Spleen (tissue), 11 donors: ENCODE results near the gene CD164. TPM values are rescaled to one million over a fixed set of nuclear protein-coding genes. Genes with fewer than 3 reads are reported as not detected.
A peak's percentile ranks its signal among the peaks of the same experiment; 100 is the strongest.

Source experiments
- DNase-seq: peaks from one replicate; pipeline ENCODE4 v3.0.0-alpha.2; 2020
- H3K27ac ChIP-seq, 8 donors: fragments of 200-600 bp; sonication (generic) in 7 of 8; 1 replicate in 4 of 8; 2 replicates in 4 of 8; pipeline versions ENCODE4 v1.5.0 to v1.8.0; 2016 to 2021; ENCODE audit warnings: inconsistent platforms in 4 of 8, mild to moderate bottlenecking in 4 of 8, moderate library complexity in 1 of 8
- H3K27me3 ChIP-seq, 7 donors: fragments of 200-600 bp; sonication (generic) in 6 of 7; replicated peaks in 1 of 7; 1 replicate in 4 of 7; 2 replicates in 3 of 7; pipeline versions ENCODE4 v1.5.0 to v1.8.0; 2016 to 2021; ENCODE audit warnings: inconsistent platforms in 3 of 7, mild to moderate bottlenecking in 1 of 7
- H3K36me3 ChIP-seq, 6 donors: fragments of 200-600 bp; sonication (generic) in 5 of 6; 1 replicate in 4 of 6; 2 replicates in 2 of 6; pipeline versions ENCODE4 v1.5.0 to v1.8.0; 2016 to 2021; ENCODE audit warnings: inconsistent platforms in 2 of 6
- H3K4me1 ChIP-seq, 6 donors: fragments of 200-600 bp; sonication (generic) in 5 of 6; 1 replicate in 3 of 6; 2 replicates in 3 of 6; pipeline versions ENCODE4 v1.5.0 to v1.8.0; 2016 to 2021; ENCODE audit warnings: inconsistent platforms in 3 of 6
- H3K4me3 ChIP-seq, 8 donors: fragments of 200-600 bp; sonication (generic) in 7 of 8; 1 replicate in 4 of 8; 2 replicates in 4 of 8; pipeline versions ENCODE4 v1.5.0 to v1.8.0; 2016 to 2021; ENCODE audit warnings: inconsistent platforms in 4 of 8, mild to moderate bottlenecking in 4 of 8, moderate library complexity in 2 of 8
- H3K9me3 ChIP-seq, 8 donors: fragments of 200-600 bp; sonication (generic) in 7 of 8; 1 replicate in 4 of 8; 2 replicates in 4 of 8; pipeline versions ENCODE4 v1.5.0 to v1.8.0; 2016 to 2021; ENCODE audit warnings: inconsistent platforms in 4 of 8
- CTCF ChIP-seq, 11 experiments: fragments of 200-600 bp in 7 of 11; fragments of 450-650 bp in 4 of 11; sonication (generic) in 4 of 11; IDR thresholded peaks in 8 of 11; conservative IDR thresholded peaks in 3 of 11; 1 replicate in 7 of 11; 2 replicates in 4 of 11; pipeline versions ENCODE4 v1.4.0 to v1.8.0; 2016 to 2021; ENCODE audit warnings: antibody characterized with exemption in 11 of 11, inconsistent platforms in 4 of 11, mild to moderate bottlenecking in 1 of 11
- POLR2A ChIP-seq, 3 donors: fragments of 450-650 bp; IDR thresholded peaks; one replicate each; pipeline ENCODE4 v1.5.1; 2017; ENCODE audit warnings: antibody characterized with exemption in 3 of 3, mild to moderate bottlenecking in 1 of 3
- POLR2AphosphoS5 ChIP-seq, 3 donors: sonication (generic); formaldehyde crosslinking; IDR thresholded peaks; one replicate each; pipeline ENCODE4 v1.5.1; 2017; ENCODE audit warnings: antibody characterized with exemption in 3 of 3
- WGBS, 5 donors: extraction: QIAGEN DNeasy Blood & Tissue Kit in 3 of 5; methylation state at CpG; one replicate each; pipeline versions ENCODE4 v1.1.5 to v1.1.7; 2013 to 2018; 5-methylcytosine and 5-hydroxymethylcytosine counted together
- intact Hi-C: fragments of 100-400 bp; cut with DNase I; formaldehyde crosslinking; loops from one replicate; pipeline ENCODE4 v1.15.0; 2023; ENCODE audit warnings: low total_unique reads
- polyA plus RNA-seq, 3 donors: library from polyadenylated mRNA; stranded (reverse); fragments of 200-250 nt; gene quantifications; one replicate each; pipeline ENCODE4 v1.2.1, GENCODE V29; 2013
- total RNA-seq, 7 donors: library from RNA; depleted of rRNA in 3 of 7; stranded (reverse); fragments of >200 nt in 3 of 7; fragmentation: NEBNext Ultra II Directional in 4 of 7; extraction: Animal tissue kit (Norgen Biotek cat#: 25700) in 4 of 7; gene quantifications; one replicate each; pipeline versions ENCODE4 v1.1.0 to v1.2.1, GENCODE V29; 2016 to 2021
- donor health status: healthy with polysubstance abuse.
- donor health status: DM: no; HTN: no; CAD: no; lungs with moderate emphysema.
- donor health status: DM: no; HTN: no; CAD: no.
- donor health status: Bipolar disorder and iron deficiency.
- donor health status: healthy.
- donor health status: DM: no; HTN: no; CAD: no.
- donor health status: DM: yes; HTN: yes; CAD: no.

Gene CD164
- total and polyA plus RNA-seq, 10 donors, result 79.4 to 249 (median 210) TPM

- WGBS, 5 donors, result 68 to 88% (median 77%) methylated on average over 2 of the region's 2 CpGs
- intact Hi-C loops, result no loop called here
- Histone ChIP-seq H3K4me1 (peaks cover 0 to 13% (median 5%) of the 10 kb centered on the region in 6 donors), H3K36me3 (no peaks in the 10 kb centered on the region), H3K27me3 (no peaks in the 10 kb centered on the region), H3K9me3 (no peaks in the 10 kb centered on the region), H3K4me3 (no peak overlapping the region), H3K27ac (no peak overlapping the region)
- TF ChIP-seq POLR2A (IDR thresholded peaks at IDR 0.05), result no peak
- no peak for TF ChIP-seq CTCF (IDR thresholded peaks at IDR 0.05 in 8 of 11, conservative IDR thresholded peaks at IDR 0.05 in 3 of 11)
- no peak for TF ChIP-seq POLR2AphosphoS5 (IDR thresholded peaks at IDR 0.05)
- no peak for DNase-seq
Observed at GRCh38 chr6:109393886-109394281, 11.6 kb upstream of the CD164 start.

- Histone ChIP-seq H3K27ac (no peak overlapping the region), H3K36me3 (no peaks in the 10 kb centered on the region), H3K4me3 (no peak overlapping the region), H3K27me3 (no peaks in the 10 kb centered on the region), H3K9me3 (no peaks in the 10 kb centered on the region), H3K4me1 (peaks cover 0 to 13% (median 5%) of the 10 kb centered on the region in 6 donors)
- intact Hi-C loops, result no loop called here
- DNase-seq, result no peak
- no peak for TF ChIP-seq POLR2AphosphoS5 (IDR thresholded peaks at IDR 0.05)
- no peak for TF ChIP-seq CTCF (IDR thresholded peaks at IDR 0.05 in 8 of 11, conservative IDR thresholded peaks at IDR 0.05 in 3 of 11)
- TF ChIP-seq POLR2A (IDR thresholded peaks at IDR 0.05), result no peak
- 39 to 63% (median 52%) methylated on average over 5 of the region's 5 CpGs for WGBS, 5 donors
Observed at GRCh38 chr6:109393157-109393885, 11.1 kb upstream of the CD164 start.

GRCh38 chr6:109389650-109390274 lies 7.5 kb upstream of the CD164 start:
- no peak for DNase-seq
- Histone ChIP-seq H3K9me3 (no peaks in the 10 kb centered on the region), H3K27ac (peak overlapping the region in 1 of 8 donors; percentile 21), H3K27me3 (no peaks in the 10 kb centered on the region), H3K36me3 (no peaks in the 10 kb centered on the region), H3K4me3 (no peak overlapping the region), H3K4me1 (peaks cover 0 to 30% (median 9%) of the 10 kb centered on the region in 6 donors)
- TF ChIP-seq POLR2A (IDR thresholded peaks at IDR 0.05) (no peak), POLR2AphosphoS5 (IDR thresholded peaks at IDR 0.05) (no peak), CTCF (IDR thresholded peaks at IDR 0.05 in 8 of 11, conservative IDR thresholded peaks at IDR 0.05 in 3 of 11) (no peak)
- intact Hi-C loops, result loop anchor here (10.0 kb wide), 1 partner anchor 55 kb away; the partner anchor contains the start of genes PPIL6 and SMPD2
- 83 to 89% (median 87%) methylated on average over 6 of the region's 6 CpGs for WGBS, 5 donors

GRCh38 chr6:109388265-109388664 lies 6.0 kb upstream of the CD164 start:
- no peak overlapping the region for H3K4me3 ChIP-seq
- H3K9me3 ChIP-seq, result no peaks in the 10 kb centered on the region
- H3K36me3 ChIP-seq, result no peaks in the 10 kb centered on the region
- TF ChIP-seq POLR2A (IDR thresholded peaks at IDR 0.05), result no peak
- no peak for TF ChIP-seq POLR2AphosphoS5 (IDR thresholded peaks at IDR 0.05)
- no peak for TF ChIP-seq CTCF (IDR thresholded peaks at IDR 0.05 in 8 of 11, conservative IDR thresholded peaks at IDR 0.05 in 3 of 11)
- DNase-seq, result no peak
- no peaks in the 10 kb centered on the region for H3K27me3 ChIP-seq
- intact Hi-C loops, result loop anchor here (10.0 kb wide), 1 partner anchor 57 kb away; the partner anchor contains the start of genes PPIL6 and SMPD2
- H3K27ac ChIP-seq, result no peak overlapping the region
- H3K4me1 ChIP-seq, result peaks cover 7 to 45% (median 24%) of the 10 kb centered on the region in 6 donors
- WGBS, 5 donors, result 84 to 100% (median 93%) methylated on average over 1 of the region's 1 CpG
